HUES48 (cell line): Measurements from ENCODE around the gene SMOC2.

Experiments used
- H3K27ac ChIP-seq: one replicate; pipeline ENCODE4 v1.7.0; 2013; ENCODE audit warnings: low read depth, low read length, inconsistent platforms
- H3K27me3 ChIP-seq: 2 replicates; pipeline ENCODE4 v1.6.1; 2013; ENCODE audit warnings: mild to moderate bottlenecking, low read length; ENCODE audit not compliant: control insufficient read depth, insufficient read depth
- H3K36me3 ChIP-seq: 2 replicates; pipeline ENCODE4 v1.6.1; 2013; ENCODE audit warnings: low read length; ENCODE audit not compliant: control insufficient read depth, insufficient read depth
- H3K4me1 ChIP-seq: 2 replicates; pipeline ENCODE4 v1.6.1; 2013; ENCODE audit warnings: mild to moderate bottlenecking, low read length; ENCODE audit not compliant: control insufficient read depth, insufficient read depth
- H3K4me3 ChIP-seq: 2 replicates; pipeline ENCODE4 v1.5.1; 2013; ENCODE audit warnings: mild to moderate bottlenecking, low read depth, low read length
- H3K9ac ChIP-seq: 2 replicates; pipeline ENCODE4 v1.6.1; 2013; ENCODE audit warnings: mild to moderate bottlenecking, low read depth, low read length, moderate library complexity
- H3K9me3 ChIP-seq: 2 replicates; pipeline ENCODE4 v1.6.1; 2013; ENCODE audit warnings: low read length; ENCODE audit not compliant: control insufficient read depth, insufficient read depth

SMOC2 gene

DNA sequence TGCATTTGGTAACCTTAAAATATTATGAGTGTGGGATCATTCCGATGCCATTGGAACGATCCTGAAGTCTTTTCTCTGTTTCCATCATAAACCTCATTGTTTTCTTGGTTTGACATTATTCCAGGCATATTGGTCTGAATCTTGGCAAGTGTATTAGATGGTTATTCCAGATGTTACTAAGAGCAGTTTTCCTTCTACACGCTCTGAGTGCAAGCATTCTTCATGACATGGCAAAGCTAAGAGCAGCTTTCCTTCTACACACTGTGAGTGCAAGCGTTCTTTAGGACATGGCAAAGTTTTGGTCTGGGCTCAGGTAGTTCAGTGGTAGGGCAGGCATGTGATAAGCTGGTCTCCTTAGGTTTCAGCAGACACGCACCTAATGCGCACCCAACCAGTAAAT lies 53.0 kb downstream of the SMOC2 start:
- H3K4me3 ChIP-seq, result no peak overlapping the region
- no peak overlapping the region for H3K9ac ChIP-seq
- peaks cover 7% of the 10 kb centered on the region for H3K4me1 ChIP-seq
- H3K27me3 ChIP-seq, result no peaks in the 10 kb centered on the region
- H3K36me3 ChIP-seq, result no peaks in the 10 kb centered on the region
- no peaks in the 10 kb centered on the region for H3K9me3 ChIP-seq
- H3K27ac ChIP-seq, result no peak overlapping the region

DNA sequence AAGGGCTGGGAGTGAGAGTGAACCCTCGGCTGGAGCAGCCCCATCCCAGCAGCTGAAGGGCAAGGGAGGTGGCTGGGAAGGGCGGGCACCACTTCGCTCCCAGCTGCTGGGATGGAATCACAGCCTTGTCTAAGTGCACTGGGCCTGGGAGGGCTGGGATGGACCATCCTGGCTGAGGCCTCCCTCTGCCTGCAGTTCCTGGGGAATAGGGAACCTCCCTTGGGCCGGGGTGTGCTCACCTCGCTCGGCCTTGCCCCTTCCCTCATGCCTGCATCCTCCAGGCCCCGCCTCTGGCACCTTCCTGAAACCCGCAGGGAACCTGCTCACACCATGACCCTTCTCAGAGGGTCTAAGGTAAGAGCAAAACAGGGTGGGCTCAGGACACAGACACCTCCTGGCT lies 53.7 kb downstream of the SMOC2 start:
- Histone ChIP-seq H3K27me3 (no peaks in the 10 kb centered on the region), H3K36me3 (no peaks in the 10 kb centered on the region), H3K4me1 (peaks cover 7% of the 10 kb centered on the region), H3K9me3 (no peaks in the 10 kb centered on the region), H3K27ac (no peak overlapping the region), H3K9ac (no peak overlapping the region), H3K4me3 (no peak overlapping the region)

DNA sequence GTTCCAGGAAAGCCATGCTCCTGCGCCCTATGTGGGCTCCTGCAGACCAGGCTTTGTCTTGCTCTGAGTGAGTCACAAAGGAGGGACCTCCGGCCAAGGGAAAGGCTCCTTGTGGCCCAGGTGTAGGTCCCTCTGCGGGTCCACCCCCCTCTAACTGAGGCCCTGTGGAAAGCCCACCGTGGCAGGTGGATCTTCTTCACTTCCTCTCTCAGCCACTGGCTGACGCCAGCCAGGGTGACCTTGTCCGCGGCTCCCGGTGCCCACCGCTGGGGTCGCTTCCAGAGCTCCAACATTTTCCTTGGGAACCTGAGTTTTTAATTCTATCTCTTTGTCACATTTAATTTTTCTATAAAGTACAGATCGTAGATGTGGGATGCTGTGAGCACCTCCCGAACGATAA lies 54.1 kb downstream of the SMOC2 start:
- Histone ChIP-seq H3K36me3 (no peaks in the 10 kb centered on the region), H3K9ac (no peak overlapping the region), H3K27ac (no peak overlapping the region), H3K27me3 (no peaks in the 10 kb centered on the region), H3K4me1 (peaks cover 7% of the 10 kb centered on the region), H3K4me3 (no peak overlapping the region), H3K9me3 (no peaks in the 10 kb centered on the region)

DNA sequence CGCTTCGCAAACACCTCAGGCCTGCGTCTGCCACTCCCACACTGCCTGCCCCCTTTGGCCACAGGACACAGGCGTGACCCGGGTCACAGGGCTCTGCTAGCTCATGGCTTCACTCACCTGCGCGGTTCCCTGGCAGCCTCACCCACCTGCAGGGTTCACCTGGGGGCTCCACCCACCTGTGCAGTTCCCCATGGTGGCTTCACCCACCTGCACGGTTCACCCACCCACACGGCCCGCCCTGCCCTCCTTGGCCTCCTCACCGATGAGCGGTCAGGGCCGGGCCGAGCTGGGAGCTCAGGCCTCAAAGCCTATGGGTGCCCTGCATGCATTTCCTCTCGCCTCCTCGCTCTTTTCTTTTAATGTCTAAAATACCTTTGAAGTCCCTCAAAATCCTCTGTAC lies 54.7 kb downstream of the SMOC2 start:
- Histone ChIP-seq H3K9me3 (no peaks in the 10 kb centered on the region), H3K4me3 (no peak overlapping the region), H3K9ac (no peak overlapping the region), H3K36me3 (no peaks in the 10 kb centered on the region), H3K27ac (no peak overlapping the region), H3K4me1 (peaks cover 7% of the 10 kb centered on the region), H3K27me3 (no peaks in the 10 kb centered on the region)

DNA sequence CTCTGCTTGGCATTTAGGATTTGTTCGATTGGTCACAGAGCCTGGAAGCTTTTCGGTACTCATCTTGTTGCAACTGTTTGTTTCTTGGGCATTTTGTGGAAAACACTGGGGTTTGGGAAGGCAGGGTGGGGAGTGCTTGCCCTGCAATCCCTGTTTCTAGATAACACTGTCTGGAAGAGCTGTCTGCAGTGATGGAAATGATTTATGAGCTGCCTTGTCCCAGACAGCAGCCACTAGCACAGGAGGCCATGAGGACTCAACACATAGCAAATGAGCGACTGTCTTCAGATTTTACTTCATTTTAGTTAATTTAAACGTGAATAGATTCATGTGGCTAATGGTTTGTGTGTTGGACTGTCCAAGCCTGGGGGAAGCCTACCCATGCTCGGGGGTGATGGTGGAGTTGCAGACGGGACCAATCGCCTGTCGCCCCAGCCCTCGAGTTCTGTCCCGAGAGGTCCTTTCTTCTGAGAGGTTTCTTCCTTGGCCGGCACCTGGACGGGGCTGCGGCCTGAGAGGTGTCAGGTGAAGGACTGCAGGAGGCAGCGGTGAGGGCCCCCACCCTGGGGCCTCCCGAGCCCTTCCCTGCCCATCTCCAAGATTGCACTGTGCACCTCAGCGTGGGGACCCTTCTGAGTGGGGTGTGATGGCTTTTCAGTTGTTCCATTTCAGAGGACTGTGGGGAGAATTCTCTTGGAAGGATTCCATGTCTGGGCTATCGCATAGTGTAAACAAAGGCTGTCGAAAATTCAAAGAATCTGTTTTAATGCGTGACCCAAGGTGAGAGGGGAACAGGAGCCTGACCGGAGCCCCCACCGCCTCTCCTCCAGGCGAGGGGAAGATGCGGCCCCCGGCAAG lies 55.4 kb downstream of the SMOC2 start:
- Histone ChIP-seq H3K4me3 (no peak overlapping the region), H3K9ac (no peak overlapping the region), H3K9me3 (no peaks in the 10 kb centered on the region), H3K4me1 (peaks cover 7% of the 10 kb centered on the region), H3K27ac (no peak overlapping the region), H3K36me3 (no peaks in the 10 kb centered on the region), H3K27me3 (no peaks in the 10 kb centered on the region)

DNA sequence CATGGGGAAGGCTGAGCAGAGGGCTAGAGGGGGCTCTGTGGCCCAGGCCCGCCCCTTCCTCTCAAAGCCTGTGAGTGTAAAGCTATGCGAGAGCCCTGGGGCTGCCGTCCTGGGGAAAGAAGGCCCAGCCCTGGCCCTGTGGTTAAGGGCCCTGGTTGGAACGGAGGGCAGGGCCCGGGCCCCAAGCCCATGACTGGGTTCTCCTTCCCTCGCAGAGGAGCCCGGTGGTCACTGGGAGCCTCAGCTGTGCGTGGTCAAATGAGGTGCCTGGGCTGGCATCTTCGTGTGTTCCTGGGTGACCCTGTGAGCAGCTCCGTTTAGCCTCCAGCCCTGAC lies 56.0 kb downstream of the SMOC2 start:
- Histone ChIP-seq H3K4me3 (no peak overlapping the region), H3K36me3 (no peaks in the 10 kb centered on the region), H3K9ac (no peak overlapping the region), H3K27me3 (no peaks in the 10 kb centered on the region), H3K9me3 (no peaks in the 10 kb centered on the region), H3K4me1 (peaks cover 7% of the 10 kb centered on the region), H3K27ac (no peak overlapping the region)

DNA sequence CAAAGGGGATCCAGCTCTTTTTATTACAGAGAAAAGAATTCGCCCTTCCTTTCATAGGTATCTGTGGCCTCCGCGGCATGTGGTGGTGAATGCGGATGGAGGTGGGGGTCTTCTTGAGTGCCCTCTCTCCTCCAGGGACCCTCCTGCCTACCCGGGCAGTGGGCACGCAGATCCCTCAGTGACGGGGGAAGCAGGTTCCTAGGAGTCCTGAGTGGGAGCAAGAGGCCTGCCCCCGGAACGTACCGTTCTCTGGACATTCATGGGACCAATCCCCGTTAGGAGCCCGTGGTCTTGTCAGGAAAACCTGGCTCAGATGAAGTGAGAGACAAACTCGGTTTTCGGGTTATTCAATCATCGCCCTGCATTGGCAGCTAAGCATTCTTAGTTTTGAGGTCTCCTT lies 56.4 kb downstream of the SMOC2 start:
- Histone ChIP-seq H3K4me1 (peaks cover 7% of the 10 kb centered on the region), H3K27ac (no peak overlapping the region), H3K9me3 (no peaks in the 10 kb centered on the region), H3K36me3 (no peaks in the 10 kb centered on the region), H3K4me3 (no peak overlapping the region), H3K27me3 (no peaks in the 10 kb centered on the region), H3K9ac (no peak overlapping the region)

DNA sequence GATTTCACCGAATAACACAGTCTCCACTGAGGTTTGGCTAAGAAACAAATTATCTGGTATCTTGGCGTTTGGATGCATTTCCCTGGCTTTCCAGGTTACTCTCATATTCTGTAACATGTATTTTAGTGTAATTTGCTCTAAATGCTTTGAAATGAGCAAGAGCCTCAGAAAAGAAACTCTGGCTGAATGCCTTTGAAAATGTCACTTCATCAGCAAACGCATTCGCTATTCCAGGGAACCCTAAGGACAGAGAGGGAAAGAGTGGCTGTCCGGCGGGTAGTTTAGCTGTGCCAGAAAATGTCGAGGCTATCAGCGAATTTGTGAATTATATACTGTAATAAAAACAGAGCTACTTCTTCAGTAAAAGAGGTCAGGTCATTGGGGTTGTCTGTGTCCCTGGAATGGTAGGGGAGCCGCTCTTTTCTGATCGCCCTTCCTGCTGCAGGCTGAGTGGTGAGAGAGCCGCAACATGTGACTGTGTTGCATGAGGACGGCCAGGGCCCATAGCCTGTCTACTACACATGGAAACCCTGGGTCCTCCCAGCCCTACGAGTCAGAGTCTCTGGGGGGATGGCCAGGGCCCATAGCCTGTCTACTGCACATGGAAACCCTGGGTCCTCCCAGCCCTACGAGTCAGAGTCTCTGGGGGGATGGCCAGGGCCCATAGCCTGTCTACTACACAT lies 57.3 kb downstream of the SMOC2 start:
- no peak overlapping the region for H3K4me3 ChIP-seq
- H3K9me3 ChIP-seq, result no peaks in the 10 kb centered on the region
- H3K27me3 ChIP-seq, result no peaks in the 10 kb centered on the region
- no peaks in the 10 kb centered on the region for H3K36me3 ChIP-seq
- H3K27ac ChIP-seq, result no peak overlapping the region
- no peak overlapping the region for H3K9ac ChIP-seq
- peaks cover 7% of the 10 kb centered on the region for H3K4me1 ChIP-seq

DNA sequence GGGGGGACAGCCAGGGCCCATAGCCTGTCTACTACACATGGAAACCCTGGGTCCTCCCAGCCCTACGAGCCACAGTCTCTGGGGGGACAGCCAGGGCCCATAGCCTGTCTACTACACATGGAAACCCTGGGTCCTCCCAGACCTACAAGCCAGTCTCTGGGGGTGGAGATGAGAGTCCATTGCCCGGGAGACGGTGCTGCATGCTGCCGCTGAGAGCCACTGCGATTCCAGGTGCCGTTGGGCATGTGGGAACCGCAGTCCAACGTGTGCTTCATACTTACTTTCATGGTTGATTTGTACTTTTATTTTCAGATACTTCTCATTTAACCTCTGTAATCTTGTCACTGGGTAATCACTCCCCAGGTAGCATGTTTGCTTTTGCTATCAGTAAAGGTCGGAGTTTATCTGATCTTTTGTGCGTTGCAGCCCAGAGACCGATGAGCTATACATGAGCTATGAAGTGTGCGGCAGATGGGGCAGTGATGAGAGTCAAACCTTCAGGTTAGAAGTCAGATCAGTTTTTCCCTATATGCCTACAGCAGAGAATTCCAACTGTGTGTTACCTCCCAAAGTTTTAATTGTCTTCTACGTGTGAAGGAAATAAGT lies 58.2 kb downstream of the SMOC2 start:
- H3K27me3 ChIP-seq, result no peaks in the 10 kb centered on the region

DNA sequence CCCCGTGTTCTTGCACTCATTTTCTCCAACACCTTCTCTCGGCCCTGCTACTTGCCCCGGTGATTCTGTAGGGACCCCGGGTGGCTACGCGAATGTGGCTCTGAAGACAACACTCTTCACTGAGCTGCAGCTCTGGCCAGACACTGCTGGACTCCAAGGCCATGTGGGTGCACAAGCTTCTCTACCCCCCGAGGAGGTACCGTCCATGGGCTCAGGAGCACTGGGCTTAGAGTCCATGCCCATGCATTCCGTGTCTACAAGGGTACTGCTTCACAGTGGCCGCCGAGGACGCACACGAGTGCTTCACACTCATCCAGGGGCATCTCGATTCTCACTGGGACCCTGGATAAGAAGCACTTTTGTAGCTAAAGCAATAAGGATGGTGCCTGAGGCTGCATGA lies 59.5 kb downstream of the SMOC2 start:
- H3K27me3 ChIP-seq, result no peaks in the 10 kb centered on the region
- H3K9me3 ChIP-seq, result no peaks in the 10 kb centered on the region
- no peak overlapping the region for H3K9ac ChIP-seq
- no peaks in the 10 kb centered on the region for H3K36me3 ChIP-seq
- H3K4me1 ChIP-seq, result peaks cover 7% of the 10 kb centered on the region
- H3K27ac ChIP-seq, result no peak overlapping the region
- H3K4me3 ChIP-seq, result no peak overlapping the region

More for the DNA sequence above, 58.2 kb downstream of the SMOC2 start:
- Histone ChIP-seq H3K9me3 (no peaks in the 10 kb centered on the region), H3K4me1 (peaks cover 7% of the 10 kb centered on the region), H3K9ac (no peak overlapping the region), H3K27ac (no peak overlapping the region), H3K36me3 (no peaks in the 10 kb centered on the region), H3K4me3 (no peak overlapping the region)

DNA sequence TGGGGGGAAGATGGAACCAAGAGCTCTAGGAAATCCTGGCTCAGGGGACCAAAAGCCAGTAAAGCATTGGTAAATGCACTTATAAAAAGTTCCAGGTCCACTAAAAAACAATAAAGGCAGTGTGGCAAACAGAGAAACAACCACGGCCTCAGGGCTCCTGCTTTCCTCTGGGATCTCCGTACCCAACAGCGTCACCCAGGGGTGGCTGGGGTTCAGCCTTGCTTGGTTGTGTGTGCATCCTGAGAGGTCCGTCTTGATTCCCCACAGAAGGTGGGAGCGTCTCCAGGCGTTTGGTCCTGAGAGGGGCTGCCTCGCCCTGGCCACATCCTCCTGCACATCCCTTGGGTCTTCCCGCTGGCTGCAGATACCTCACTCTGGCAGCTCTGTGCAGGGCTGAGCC lies 60.6 kb downstream of the SMOC2 start:
- Histone ChIP-seq H3K27me3 (no peaks in the 10 kb centered on the region), H3K9ac (no peak overlapping the region), H3K9me3 (no peaks in the 10 kb centered on the region)

More for the DNA sequence above, 60.6 kb downstream of the SMOC2 start:
- Histone ChIP-seq H3K4me3 (no peak overlapping the region), H3K36me3 (no peaks in the 10 kb centered on the region), H3K27ac (no peak overlapping the region), H3K4me1 (peaks cover 6% of the 10 kb centered on the region)
